Choroid plexus epithelial cell (primary cell): ENCODE data around the gene AIFM1.

Experiments used
- DNase-seq: peaks from one replicate; pipeline ENCODE4 v3.0.0-alpha.2; 2010; ENCODE audit warnings: low read depth
- H3K4me3 ChIP-seq: 2 replicates; pipeline ENCODE4 v1.5.1; 2011; ENCODE audit warnings: low read depth, mild to moderate bottlenecking, control low read depth, low read length, moderate library complexity
- TF ChIP-seq, protein P1 (sequence below): conservative IDR thresholded peaks from 2 replicates; pipeline ENCODE4 v1.5.1; 2011; ENCODE audit warnings: low read depth, mild to moderate bottlenecking, control low read depth, inconsistent platforms, low read length, moderate library complexity

Gene AIFM1

GRCh38 chrX:130080791-130081367 lies 84.8 kb downstream of the AIFM1 start:
- TF ChIP-seq, protein P1, sequence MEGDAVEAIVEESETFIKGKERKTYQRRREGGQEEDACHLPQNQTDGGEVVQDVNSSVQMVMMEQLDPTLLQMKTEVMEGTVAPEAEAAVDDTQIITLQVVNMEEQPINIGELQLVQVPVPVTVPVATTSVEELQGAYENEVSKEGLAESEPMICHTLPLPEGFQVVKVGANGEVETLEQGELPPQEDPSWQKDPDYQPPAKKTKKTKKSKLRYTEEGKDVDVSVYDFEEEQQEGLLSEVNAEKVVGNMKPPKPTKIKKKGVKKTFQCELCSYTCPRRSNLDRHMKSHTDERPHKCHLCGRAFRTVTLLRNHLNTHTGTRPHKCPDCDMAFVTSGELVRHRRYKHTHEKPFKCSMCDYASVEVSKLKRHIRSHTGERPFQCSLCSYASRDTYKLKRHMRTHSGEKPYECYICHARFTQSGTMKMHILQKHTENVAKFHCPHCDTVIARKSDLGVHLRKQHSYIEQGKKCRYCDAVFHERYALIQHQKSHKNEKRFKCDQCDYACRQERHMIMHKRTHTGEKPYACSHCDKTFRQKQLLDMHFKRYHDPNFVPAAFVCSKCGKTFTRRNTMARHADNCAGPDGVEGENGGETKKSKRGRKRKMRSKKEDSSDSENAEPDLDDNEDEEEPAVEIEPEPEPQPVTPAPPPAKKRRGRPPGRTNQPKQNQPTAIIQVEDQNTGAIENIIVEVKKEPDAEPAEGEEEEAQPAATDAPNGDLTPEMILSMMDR = no peak
- H3K4me3 ChIP-seq = no peak overlapping the region

DNA sequence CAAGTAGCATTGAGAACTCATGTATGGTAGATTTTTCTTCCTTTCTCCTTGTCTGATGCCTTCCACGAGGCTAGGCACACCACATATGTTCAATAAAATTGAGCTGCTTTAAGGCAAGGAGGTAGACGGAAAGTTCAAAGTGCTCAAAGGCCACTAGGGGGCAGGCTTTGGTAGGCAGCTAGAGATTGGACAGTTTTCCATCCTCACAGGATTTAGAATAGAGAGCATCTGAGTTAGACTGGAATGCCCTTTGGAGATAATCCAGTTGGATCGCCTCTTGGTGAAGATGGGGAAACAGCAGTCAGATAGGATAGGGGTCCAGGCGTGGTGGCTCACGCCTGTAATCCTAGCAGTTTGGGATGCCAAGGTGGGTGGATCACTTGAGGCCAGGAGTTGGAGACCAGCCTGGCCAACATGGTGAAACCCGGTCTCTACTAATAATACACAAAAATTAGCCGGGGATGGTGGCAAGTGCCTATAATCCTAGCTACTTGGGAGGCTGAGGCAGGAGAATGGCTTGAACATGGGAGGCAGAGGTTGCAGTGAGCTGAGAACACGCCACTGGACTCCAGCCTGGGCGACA lies 85.7 kb downstream of the AIFM1 start:
- peak; percentile 77 for DNase-seq
- no peak overlapping the region for H3K4me3 ChIP-seq
- TF ChIP-seq, protein P1 = peak; percentile 78

More at GRCh38 chrX:130080791-130081367, 84.8 kb downstream of the AIFM1 start:
- DNase-seq = no peak
